MM.1S (cell line): Measurements from ENCODE around the gene TTC16.

Experiments
- DNase-seq: peaks from one replicate; pipeline ENCODE4 v3.0.0-alpha.2; 2015
- H2AFZ ChIP-seq: fragments of 300-600 bp; sonication (generic); 2 replicates; pipeline ENCODE4 v1.6.0; 2016; ENCODE audit warnings: antibody characterized with exemption, low read length
- H3F3A ChIP-seq: fragments of 300-600 bp; sonication (generic); 2 replicates; pipeline ENCODE4 v1.6.1; 2016; ENCODE audit warnings: mild to moderate bottlenecking, antibody characterized with exemption, low read length, moderate library complexity, mixed read lengths; ENCODE audit not compliant: insufficient read depth
- H3K27ac ChIP-seq: fragments of 300-600 bp; sonication (generic); 2 replicates; pipeline ENCODE4 v1.5.1; 2016; ENCODE audit warnings: mild to moderate bottlenecking, low read length
- H3K27me3 ChIP-seq: fragments of 300-600 bp; sonication (generic); replicated peaks from 2 replicates; pipeline ENCODE4 v1.6.0; 2016; ENCODE audit warnings: low read length; ENCODE audit not compliant: insufficient read depth
- H3K36me3 ChIP-seq: fragments of 300-600 bp; sonication (generic); replicated peaks from 2 replicates; pipeline ENCODE4 v1.6.1; 2016; ENCODE audit warnings: mild to moderate bottlenecking, low read length, mixed read lengths; ENCODE audit not compliant: insufficient read depth
- H3K4me1 ChIP-seq: fragments of 300-600 bp; sonication (generic); 2 replicates; pipeline ENCODE4 v1.6.1; 2016; ENCODE audit warnings: low read length, mixed read lengths
- H3K4me2 ChIP-seq: fragments of 300-600 bp; sonication (generic); 2 replicates; pipeline ENCODE4 v1.6.0; 2016; ENCODE audit warnings: low read depth, low read length
- H3K4me3 ChIP-seq: fragments of 300-600 bp; sonication (generic); 2 replicates; pipeline ENCODE4 v1.5.1; 2016; ENCODE audit warnings: low read length, mixed read lengths
- H3K79me2 ChIP-seq: fragments of 300-600 bp; sonication (generic); 2 replicates; pipeline ENCODE4 v1.6.1; 2016; ENCODE audit warnings: mixed run types, low read length, mixed read lengths
- H3K9ac ChIP-seq: fragments of 300-600 bp; sonication (generic); 2 replicates; pipeline ENCODE4 v1.6.1; 2016; ENCODE audit warnings: low read length, mixed read lengths
- H3K9me2 ChIP-seq: fragments of 300-600 bp; sonication (generic); replicated peaks from 2 replicates; pipeline ENCODE4 v1.6.1; 2016; ENCODE audit warnings: mild to moderate bottlenecking, low read length, mixed read lengths; ENCODE audit not compliant: insufficient read depth
- H3K9me3 ChIP-seq: fragments of 300-600 bp; sonication (generic); replicated peaks from 2 replicates; pipeline ENCODE4 v1.6.1; 2016; ENCODE audit warnings: mild to moderate bottlenecking, low read length, mixed read lengths; ENCODE audit not compliant: insufficient read depth
- H4K20me1 ChIP-seq: fragments of 300-600 bp; sonication (generic); 2 replicates; pipeline ENCODE4 v1.6.1; 2016; ENCODE audit warnings: mild to moderate bottlenecking, low read length, moderate library complexity, mixed read lengths; ENCODE audit not compliant: insufficient read depth
- EZH2 ChIP-seq: fragments of 300-600 bp; sonication (generic); optimal IDR thresholded peaks from 2 replicates; pipeline ENCODE3; 2017; ENCODE audit warnings: low read depth, mild to moderate bottlenecking, antibody characterized with exemption, low read length, mixed read lengths
- EZH2phosphoT487 ChIP-seq: fragments of 300-600 bp; sonication (generic); IDR thresholded peaks from 2 replicates; pipeline ENCODE4 v1.6.1; 2018; ENCODE audit warnings: antibody characterized with exemption, low read length
- TF ChIP-seq, protein P1 (sequence below): fragments of 300-600 bp; sonication (generic); IDR thresholded peaks from 2 replicates; pipeline ENCODE4 v1.5.1; 2016; ENCODE audit warnings: antibody characterized with exemption, low read length, mixed read lengths

Gene TTC16

DNA sequence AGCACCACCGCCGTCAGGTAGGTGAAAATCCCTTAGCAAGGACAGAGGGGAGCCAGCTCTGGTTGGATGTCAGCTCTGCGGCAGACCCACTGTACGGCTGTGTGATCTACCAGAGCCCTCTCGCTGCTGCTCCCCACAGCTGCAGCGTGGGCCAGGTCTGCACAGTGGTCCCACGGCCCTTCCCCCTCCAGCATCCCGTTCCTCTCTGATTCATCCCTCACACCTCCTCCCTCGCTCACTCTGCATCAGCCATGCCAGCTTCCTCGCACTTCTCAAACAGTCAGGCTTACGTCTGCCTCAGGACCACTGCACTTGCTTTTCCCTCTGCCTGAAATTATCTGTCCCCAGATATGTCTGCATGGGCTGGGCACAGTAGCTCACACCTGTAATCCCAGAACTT, 35.7 kb upstream of the TTC16 start:
- Histone ChIP-seq H3K79me2 (no peaks in the 10 kb centered on the region), H3K4me1 (no peaks in the 10 kb centered on the region), H3K9me3 (no peaks in the 10 kb centered on the region), H3K36me3 (no peaks in the 10 kb centered on the region), H3K4me3 (no peak overlapping the region), H3F3A (no peaks in the 10 kb centered on the region), H3K9ac (no peak overlapping the region), H4K20me1 (no peaks in the 10 kb centered on the region), H3K4me2 (no peak overlapping the region), H2AFZ (no peak overlapping the region), H3K27me3 (no peaks in the 10 kb centered on the region), H3K27ac (no peak overlapping the region), H3K9me2 (no peaks in the 10 kb centered on the region)
- DNase-seq = no peak
- TF ChIP-seq, protein P1, sequence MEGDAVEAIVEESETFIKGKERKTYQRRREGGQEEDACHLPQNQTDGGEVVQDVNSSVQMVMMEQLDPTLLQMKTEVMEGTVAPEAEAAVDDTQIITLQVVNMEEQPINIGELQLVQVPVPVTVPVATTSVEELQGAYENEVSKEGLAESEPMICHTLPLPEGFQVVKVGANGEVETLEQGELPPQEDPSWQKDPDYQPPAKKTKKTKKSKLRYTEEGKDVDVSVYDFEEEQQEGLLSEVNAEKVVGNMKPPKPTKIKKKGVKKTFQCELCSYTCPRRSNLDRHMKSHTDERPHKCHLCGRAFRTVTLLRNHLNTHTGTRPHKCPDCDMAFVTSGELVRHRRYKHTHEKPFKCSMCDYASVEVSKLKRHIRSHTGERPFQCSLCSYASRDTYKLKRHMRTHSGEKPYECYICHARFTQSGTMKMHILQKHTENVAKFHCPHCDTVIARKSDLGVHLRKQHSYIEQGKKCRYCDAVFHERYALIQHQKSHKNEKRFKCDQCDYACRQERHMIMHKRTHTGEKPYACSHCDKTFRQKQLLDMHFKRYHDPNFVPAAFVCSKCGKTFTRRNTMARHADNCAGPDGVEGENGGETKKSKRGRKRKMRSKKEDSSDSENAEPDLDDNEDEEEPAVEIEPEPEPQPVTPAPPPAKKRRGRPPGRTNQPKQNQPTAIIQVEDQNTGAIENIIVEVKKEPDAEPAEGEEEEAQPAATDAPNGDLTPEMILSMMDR = no peak
- TF ChIP-seq EZH2phosphoT487 (no peak), EZH2 (no peak)

DNA sequence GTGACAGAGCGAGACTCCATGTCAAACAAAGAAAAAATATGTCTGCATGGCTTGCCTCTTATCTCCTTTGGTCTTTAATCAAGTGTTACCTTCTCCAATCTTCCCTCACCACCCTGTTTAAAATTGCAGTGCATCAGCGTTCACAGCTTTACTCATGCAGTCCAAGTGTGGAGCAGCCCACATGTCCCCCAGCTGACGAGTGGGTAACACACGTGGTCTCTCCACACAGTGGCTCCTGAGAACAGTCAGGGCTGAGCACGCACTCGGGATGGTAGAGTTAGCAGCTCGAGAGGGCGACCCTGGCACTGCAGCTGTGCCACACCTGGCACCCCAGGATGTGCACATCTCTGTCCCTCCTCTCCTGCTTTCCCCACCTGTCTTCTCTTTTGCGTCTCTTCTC, 35.0 kb upstream of the TTC16 start:
- no peak overlapping the region for H3K27ac ChIP-seq
- no peaks in the 10 kb centered on the region for H3K27me3 ChIP-seq
- no peak overlapping the region for H3K9ac ChIP-seq
- TF ChIP-seq, protein P1 = no peak
- no peak for TF ChIP-seq EZH2phosphoT487
- no peak for TF ChIP-seq EZH2
- H3K79me2 ChIP-seq = no peaks in the 10 kb centered on the region
- H2AFZ ChIP-seq = no peak overlapping the region
- no peaks in the 10 kb centered on the region for H3K9me2 ChIP-seq
- H3F3A ChIP-seq = no peaks in the 10 kb centered on the region
- H4K20me1 ChIP-seq = no peaks in the 10 kb centered on the region
- H3K36me3 ChIP-seq = no peaks in the 10 kb centered on the region
- H3K9me3 ChIP-seq = no peaks in the 10 kb centered on the region
- H3K4me3 ChIP-seq = no peak overlapping the region
- no peaks in the 10 kb centered on the region for H3K4me1 ChIP-seq
- no peak for DNase-seq
- H3K4me2 ChIP-seq = no peak overlapping the region

DNA sequence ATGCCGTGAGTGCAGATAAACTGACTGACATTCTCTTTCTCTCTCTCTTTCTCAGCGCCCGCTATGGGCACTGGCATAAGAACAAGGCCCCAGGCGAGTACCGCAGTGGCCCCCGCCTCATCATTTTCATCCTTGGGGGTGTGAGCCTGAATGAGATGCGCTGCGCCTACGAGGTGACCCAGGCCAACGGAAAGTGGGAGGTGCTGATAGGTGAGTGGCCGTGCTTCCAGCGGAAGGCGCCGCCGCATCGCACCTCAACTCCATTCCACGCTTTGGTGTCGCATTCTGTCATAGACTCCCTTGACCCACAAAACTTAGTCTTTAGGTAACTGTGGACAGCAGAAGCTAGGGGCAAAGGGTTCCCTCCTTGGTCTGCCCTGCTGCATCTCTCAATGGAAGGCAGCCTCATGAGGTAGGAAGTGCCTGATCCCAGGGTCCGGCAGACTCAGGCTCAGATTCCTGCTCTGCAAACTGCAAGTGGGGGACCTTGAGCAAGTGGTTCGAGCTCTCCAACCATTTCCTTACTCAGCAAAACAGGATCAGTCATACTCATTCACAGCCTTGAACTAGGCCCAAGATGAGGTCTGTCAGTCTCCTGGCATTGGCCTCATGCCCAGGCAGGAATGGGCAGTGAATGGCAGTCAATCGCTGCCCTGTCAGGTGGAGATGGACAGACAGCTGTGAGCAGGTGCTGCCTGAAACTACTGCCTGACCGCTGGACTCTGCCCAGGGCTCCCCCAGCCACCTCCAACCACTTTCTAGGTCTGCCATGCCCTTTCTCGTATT, 33.3 kb upstream of the TTC16 start:
- Histone ChIP-seq H3K4me1 (no peaks in the 10 kb centered on the region), H3K27ac (no peak overlapping the region), H3K36me3 (no peaks in the 10 kb centered on the region), H3K79me2 (no peaks in the 10 kb centered on the region), H3K9me2 (no peaks in the 10 kb centered on the region), H3K4me3 (no peak overlapping the region), H3F3A (no peaks in the 10 kb centered on the region), H3K9ac (no peak overlapping the region), H2AFZ (no peak overlapping the region), H3K9me3 (no peaks in the 10 kb centered on the region), H3K4me2 (no peak overlapping the region), H4K20me1 (no peaks in the 10 kb centered on the region), H3K27me3 (no peaks in the 10 kb centered on the region)
- DNase-seq = no peak
- TF ChIP-seq, protein P1 = no peak
- TF ChIP-seq EZH2 (no peak), EZH2phosphoT487 (no peak)
